Prostate gland (tissue), 2 donors: ENCODE results near the gene IFNAR1.
"Not testable (repeated sequence)": the region's sequence is repeated elsewhere in the genome, so short reads cannot be mapped to it uniquely, and the experiment has no call there.

Experiments
- CTCF ChIP-seq, 4 experiments: fragments of 200-600 bp in 2 of 4; fragments of 450-650 bp in 2 of 4; sonication (generic) in 2 of 4; IDR thresholded peaks; 1 replicate in 3 of 4; 2 replicates in 1 of 4; pipeline ENCODE4 v1.5.1; 2016 to 2019; ENCODE audit warnings: antibody characterized with exemption in 4 of 4, mild to moderate bottlenecking in 2 of 4, moderate library complexity in 2 of 4
- POLR2A ChIP-seq: fragments of 450-650 bp; IDR thresholded peaks from one replicate; pipeline ENCODE4 v1.6.1; 2016; ENCODE audit warnings: antibody characterized with exemption, mild to moderate bottlenecking

GRCh38 chr21:33323610-33324009 is 1.2 kb upstream of the IFNAR1 start:
- not testable (repeated sequence) for TF ChIP-seq CTCF (IDR thresholded peaks at IDR 0.05); POLR2A
